ENCODE measurements around the gene CLRN2.
"Not testable (repeated sequence)": the region's sequence is repeated elsewhere in the genome, so short reads cannot be mapped to it uniquely, and the experiment has no call there.

CLRN2 gene

DNA sequence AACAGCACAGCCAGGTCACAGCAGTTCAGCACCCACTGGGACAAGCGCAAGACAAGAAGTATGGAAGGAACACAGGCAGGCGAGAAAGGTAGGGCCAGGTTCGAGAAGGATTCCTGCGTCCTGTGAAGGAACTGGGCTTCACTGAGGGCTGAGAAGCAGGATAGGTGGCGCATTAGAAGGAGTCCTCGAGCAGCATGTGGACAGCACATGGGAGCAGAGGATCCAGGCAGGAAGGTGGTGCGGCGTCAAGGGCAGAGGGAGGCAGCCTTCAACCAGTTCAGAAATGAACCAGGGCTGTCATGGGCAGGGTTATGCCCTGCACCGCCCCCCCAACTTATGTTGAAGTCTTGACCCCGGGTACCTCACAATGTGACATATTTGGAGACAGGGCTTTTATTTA, 31.3 kb downstream of the CLRN2 start:
- DNase-seq = no peak

DNA sequence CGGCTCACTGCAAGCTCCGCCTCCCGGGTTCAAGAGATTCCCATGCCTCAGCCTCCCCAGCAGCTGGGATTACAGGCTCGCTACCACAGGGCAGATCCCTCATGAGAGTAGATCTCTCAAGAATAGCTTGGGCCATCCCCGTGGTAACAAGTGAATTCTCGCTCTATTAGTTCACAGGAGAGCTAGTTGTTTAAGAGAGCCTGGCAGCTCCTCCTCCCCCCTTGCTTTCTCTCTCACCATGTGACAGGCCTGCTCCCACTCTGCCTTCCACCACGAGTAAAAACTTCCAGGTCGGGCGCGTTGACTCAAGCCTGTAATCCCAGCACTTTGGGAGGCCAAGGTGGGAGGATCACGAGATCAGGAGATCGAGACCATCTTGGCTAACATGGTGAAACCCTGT, 31.7 kb downstream of the CLRN2 start:
- no peak for DNase-seq

DNA sequence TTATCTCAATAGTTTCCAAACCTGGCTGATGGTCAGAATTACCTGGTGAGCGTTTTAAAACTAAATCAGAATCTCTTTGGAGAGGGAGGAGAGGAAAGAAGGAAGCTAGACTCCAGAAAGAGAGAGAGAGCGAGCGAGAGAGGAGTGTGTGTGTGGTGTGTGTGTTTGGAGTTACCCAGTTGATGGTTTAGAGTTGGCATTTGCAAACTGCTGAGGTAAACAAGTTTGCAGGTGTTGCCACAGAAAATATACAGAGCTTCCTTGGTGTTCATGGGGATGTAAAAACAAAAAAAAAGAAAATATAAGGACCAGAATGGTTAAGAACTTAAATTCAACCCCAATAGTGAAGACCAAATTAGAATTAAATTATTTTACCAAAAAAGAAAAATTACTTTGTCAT, 35.6 kb downstream of the CLRN2 start:
- no peak for DNase-seq

DNA sequence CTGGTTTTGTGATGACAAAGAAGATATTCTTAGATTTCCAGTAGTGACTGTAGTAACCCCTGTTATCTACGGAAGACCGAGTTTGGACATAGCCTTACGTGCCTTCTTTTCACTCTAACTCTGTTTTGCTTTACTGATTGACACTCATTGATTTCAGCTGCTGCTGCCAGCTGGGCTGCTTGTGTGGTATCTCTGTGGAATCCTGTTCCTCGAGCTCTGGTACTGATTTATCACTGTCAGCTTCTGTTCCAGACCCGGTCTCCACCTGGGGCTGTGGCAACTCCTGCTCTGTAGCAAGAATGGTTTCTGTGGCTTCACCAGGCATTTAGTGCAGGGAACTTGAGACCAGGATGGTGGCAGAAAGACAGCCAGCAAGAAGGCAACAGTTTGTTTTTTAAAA, 37.5 kb downstream of the CLRN2 start:
- DNase-seq = no peak

DNA sequence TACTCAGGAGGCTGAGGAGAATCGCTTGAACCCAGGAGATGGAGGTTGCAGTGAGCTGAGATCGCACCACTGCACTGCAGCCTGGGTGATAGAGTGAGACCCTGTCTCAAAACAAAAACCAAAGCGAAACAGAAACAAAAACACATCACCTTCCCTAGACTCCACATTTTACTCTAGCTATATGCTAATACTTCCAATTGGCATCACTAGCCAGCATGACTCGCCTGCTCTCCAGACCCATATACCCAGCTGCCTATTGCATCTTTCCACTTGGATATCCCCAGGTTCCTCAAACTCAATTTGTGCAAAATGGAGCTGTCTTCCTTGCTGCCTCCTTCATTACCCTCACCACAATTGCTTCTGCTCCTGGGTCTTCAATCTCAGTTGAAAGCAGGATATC, 39.6 kb downstream of the CLRN2 start:
- DNase-seq = no peak

DNA sequence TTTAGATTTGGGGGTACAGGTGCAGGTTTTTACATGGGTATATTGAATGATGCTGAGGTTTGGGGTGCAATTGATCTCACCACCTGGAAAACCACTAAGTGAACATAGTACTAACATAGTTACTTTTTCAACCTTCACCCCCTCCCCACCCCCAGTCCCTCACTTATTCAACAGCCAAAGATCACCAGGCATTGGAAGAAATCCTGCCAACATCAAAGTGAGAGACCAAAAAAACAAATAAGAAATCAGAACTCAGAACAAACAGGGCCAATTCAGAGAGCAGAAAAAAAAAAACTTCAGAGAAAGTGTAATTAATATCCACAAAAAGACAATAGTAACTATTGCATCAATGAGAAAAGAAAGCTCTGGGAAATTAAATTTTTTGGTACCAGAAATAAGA, 41.5 kb downstream of the CLRN2 start:
- DNase-seq = no peak

DNA sequence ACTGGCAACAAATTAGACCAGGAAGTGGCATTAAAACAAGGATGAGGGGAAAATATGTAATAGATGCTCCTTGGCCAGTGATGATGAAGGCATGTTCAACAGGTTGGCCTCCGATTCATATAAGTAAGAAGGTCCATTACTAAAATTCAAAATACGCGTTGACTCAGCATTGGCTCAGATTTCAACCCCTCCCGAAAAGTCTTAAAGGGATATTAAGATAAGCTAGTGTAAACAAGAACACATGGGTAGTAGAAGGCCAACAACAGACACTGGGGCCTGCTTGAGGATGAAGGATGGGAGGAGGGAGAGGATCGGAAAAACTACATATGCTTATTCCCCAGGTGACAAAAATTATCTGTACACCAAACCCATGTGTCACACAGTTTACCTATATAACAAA, 42.9 kb downstream of the CLRN2 start:
- DNase-seq = no peak

DNA sequence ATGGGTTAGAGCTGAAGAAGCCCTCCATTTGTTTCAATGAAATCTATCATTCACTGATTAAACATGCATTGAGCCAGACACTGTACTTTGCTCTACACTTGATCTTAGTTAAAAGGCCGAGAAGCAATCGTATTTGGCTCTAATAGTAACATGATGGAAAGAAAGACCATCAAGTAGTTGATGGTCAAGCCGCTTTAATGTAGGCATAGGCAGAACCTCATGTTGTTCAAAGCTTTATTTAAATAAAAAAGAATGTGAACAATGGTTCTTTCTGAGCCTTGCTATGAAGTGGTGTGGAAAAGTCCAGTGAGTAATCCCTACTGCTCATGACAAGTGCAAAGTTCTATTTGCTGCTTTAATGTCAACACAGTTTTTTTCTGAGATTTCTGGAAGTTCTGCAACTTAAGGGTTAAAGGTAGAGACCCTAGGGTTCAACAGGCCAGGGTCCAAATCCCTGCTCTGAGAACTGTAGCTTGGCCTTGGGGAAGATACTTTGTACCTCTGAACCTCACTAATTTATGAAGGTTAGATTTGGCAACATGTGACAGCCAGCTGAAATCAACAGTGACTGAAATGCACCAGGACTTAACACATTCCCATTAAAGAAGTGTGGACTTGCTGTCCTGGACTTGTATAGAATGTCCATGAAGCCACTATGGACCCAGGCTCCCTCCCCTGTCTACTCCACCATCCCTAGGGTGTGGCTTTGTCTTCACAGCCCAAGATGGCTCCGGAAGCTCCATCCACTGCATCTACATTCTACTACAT, 44.2 kb downstream of the CLRN2 start:
- DNase-seq = no peak

DNA sequence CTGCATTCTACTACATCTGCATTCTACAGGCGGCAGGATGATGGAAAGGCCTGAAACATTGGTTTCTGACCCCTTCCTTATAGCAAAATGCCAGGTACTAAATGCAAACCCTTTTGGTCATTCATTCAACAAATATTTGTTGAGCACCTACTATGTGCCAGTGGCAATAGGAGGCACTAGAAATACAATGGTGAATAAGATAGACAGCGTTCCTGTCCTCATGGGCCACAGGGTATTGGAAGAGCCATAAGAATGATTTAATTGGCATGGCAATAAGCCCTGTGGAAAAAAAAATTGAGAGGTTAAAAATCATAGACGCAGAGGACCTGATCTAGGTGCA, 44.7 kb downstream of the CLRN2 start:
- no peak for DNase-seq

DNA sequence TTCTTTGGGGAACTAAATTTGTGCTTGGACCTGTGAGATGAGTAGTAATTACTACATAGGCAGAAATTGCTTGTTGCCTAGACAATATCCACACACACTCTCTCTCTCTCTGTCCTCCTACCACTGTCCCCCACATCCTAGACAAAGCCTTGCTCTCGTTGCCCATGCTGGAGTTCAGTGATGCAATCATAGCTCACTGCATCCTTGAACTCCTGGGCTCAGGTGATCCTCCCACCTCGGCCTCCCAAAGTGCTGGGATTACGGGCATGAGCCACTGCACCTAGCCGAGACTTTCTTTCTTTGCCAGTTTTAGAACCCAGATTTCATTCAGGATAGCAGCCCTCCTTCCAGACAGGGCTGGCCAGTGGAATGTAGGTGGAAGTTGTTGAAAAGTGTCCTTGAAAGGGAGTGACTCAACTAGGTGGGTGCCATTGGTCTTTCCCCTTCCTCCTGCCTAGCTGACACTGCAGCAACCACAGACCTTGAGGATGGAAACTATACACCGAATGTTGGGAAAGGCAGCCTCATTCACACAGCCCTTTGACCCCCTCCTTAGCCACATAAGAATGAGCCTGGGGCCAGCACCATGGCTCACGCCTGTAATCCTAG, 45.2 kb downstream of the CLRN2 start:
- DNase-seq = no peak

DNA sequence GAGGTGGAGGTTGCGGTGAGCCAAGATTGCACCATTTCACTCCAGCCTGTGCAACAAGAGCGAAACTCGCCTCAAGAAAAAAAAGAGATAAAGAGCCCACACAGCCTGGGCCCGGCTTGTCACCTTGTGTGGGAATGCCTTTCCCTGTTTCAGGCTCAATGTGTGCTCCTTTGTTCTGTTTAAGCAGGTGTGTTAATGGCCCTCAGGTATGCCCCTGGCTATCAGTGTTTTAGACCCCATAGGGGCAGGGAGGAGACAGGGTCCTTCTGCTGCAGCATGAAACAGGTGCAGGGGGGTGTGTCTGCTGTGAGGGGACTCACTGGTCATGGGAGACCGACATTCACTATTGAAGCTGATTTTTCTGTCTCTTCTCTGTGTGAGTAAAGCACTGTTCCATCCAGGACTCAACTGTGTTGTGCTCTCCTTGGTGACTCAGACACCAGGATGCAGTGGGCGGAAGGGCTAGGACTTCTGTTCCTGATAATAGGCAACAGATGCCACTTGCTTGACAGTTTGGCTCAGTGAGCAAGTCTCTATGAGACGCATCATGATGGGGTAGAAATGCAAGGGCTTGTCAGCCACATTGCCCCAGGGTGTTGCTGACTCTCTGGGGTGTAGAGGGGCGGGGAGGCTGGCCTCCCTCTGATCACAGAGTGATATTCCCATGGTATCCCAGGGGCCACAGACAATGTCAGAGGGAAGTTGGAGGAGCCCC, 46.4 kb downstream of the CLRN2 start:
- DNase-seq = no peak

DNA sequence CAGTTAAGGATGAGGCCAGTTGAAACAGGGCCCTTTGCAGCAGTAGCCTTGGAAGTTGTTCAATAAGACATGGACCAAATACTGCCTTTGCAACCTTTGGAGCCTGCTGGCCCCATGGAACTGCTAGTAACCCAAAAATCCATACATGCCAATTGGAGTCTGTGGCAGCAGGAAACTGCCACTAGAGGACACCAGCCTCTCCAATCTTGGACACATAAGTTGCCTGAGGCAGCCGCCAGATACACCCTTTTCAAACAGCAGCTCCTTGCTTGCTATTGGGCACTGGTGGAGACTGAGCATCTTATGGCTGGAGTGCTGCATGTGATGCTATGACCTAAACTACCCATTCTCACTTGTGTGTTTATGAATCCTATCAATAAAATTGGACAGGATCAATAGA, 47.2 kb downstream of the CLRN2 start:
- no peak for DNase-seq

DNA sequence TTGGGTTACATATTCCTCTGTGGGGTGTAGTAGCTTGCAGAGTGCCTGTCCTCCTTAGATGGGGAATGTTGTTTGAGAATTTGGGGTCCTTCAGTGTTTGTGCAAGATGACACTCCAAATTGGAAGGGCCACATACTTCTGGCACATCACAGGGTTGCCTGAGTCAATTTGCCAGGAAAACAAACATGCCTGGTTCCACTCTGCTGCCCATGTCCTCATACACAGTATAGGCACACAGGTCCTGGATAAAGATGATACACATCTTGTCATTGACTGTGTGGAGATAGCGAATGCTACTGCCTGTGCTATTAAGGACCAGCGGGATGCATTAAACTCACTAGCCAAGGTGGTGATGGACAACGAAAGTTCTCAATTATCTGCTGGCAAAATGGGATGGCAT, 50.9 kb downstream of the CLRN2 start:
- no peak for DNase-seq

DNA sequence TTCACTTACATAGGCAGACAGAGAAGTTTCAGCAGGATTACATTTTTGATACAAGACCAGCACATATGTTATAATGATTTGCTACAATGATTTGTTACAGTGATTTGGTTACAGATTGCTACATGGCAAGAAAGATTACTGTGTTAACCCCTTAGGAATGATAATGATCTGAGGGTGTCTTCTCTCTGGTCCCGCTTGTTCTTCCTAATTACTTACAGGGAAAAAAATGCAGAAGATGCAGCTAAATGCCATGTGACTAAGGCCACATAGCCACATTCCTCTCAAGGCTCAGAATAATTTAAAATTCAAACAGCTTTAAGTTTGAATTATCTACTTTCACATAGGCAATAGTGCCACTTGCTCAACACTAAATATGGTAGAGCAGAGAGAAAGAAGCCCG, 52.3 kb downstream of the CLRN2 start:
- DNase-seq = no peak

DNA sequence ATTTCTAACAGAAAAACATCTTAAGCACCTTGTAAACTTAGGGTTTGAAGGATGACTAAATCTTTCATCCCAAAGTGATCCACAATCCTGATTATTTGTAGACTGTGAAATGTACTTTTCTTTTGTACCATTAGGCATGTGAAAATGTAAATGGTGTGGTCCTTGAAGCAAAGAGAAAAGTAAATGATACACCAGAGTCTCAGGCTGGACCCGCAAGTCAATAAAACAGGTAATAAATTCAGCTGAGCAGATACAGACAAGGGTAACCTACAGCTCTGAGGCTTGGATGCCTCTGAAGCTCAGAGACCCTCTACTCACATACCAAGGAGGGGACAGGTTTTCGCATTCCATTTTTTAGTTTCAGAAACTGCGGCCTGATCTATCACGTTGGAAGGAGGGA, 59.2 kb downstream of the CLRN2 start:
- no peak for DNase-seq

DNA sequence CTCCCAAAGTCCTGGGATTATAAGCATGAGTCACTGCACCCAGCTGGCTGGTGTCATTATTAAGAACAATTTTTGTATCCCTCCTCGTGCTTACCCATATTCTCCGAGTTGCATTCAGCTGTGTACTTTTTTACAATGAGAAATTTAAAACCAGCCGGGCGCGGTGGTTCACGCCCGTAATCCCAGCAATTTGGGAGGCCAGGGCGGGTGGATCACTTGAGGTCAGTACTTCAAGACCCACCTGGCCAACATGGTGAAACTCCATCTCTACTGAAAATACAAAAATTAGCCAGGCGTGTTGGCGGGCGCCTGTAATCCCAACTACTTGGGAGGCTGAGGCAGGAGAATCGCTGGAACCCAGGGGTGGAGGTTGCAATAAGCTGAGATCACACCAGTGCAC, 60.2 kb downstream of the CLRN2 start:
- DNase-seq = not testable (repeated sequence)
